Fibroblast of gingiva (primary cell): Measurements from ENCODE around the gene ADIRF.
"Not testable (repeated sequence)": the region's sequence is repeated elsewhere in the genome, so short reads cannot be mapped to it uniquely, and the experiment has no call there.

Experiments
- DNase-seq: peaks from one replicate; pipeline ENCODE4 v3.0.0-alpha.2; 2011; ENCODE audit warnings: low read depth

ADIRF gene

GRCh38 chr10:86968271-86968993 is at the start of gene ADIRF:
Gene ADIRF, plus strand, starts transcription at chr10:86968482. Its CDS starts 63 bp downstream, at chr10:86968545.
- peak; percentile 63 for DNase-seq

- no peak for DNase-seq
Observed at GRCh38 chr10:86922553-86922961, 45.7 kb upstream of the ADIRF start.

- no peak for DNase-seq
Observed at GRCh38 chr10:86929468-86930380, 38.6 kb upstream of the ADIRF start.

GRCh38 chr10:86931872-86932271 is 36.4 kb upstream of the ADIRF start:
- DNase-seq: peak; percentile 92

GRCh38 chr10:86932674-86933073 is 35.6 kb upstream of the ADIRF start:
- no peak for DNase-seq

GRCh38 chr10:86934162-86934711 is 34.0 kb upstream of the ADIRF start:
- DNase-seq: not testable (repeated sequence)

- DNase-seq: no peak
Observed at GRCh38 chr10:86936661-86937501, 31.4 kb upstream of the ADIRF start.

- DNase-seq: no peak
Observed at GRCh38 chr10:86937502-86938154, 30.7 kb upstream of the ADIRF start.

- DNase-seq: no peak
Observed at GRCh38 chr10:86938260-86938659, 30.0 kb upstream of the ADIRF start.

GRCh38 chr10:86940076-86940475 is 28.2 kb upstream of the ADIRF start:
- DNase-seq: not testable (repeated sequence)

GRCh38 chr10:86940677-86941076 is 27.6 kb upstream of the ADIRF start:
- no peak for DNase-seq

GRCh38 chr10:86941426-86941825 is 26.9 kb upstream of the ADIRF start:
- no peak for DNase-seq

GRCh38 chr10:86941991-86942421 is 26.3 kb upstream of the ADIRF start:
- DNase-seq: no peak

GRCh38 chr10:86942441-86943315 is 25.6 kb upstream of the ADIRF start:
- no peak for DNase-seq

GRCh38 chr10:86943316-86944030 is 24.8 kb upstream of the ADIRF start:
- no peak for DNase-seq

- no peak for DNase-seq
Observed at GRCh38 chr10:86944031-86944419, 24.3 kb upstream of the ADIRF start.

- DNase-seq: peak; percentile 27
Observed at GRCh38 chr10:86944471-86944870, 23.8 kb upstream of the ADIRF start.

GRCh38 chr10:86944907-86945306 is 23.4 kb upstream of the ADIRF start:
- no peak for DNase-seq

- no peak for DNase-seq
Observed at GRCh38 chr10:86945361-86946212, 22.7 kb upstream of the ADIRF start.
